SK-N-SH (cell line): ENCODE measurements around the gene ZEB2.

Source experiments
- CTCF ChIP-seq: fragments of 200-600 bp; sonication (generic); IDR thresholded peaks from 2 replicates; pipeline ENCODE4 v1.6.1; 2017; ENCODE audit warnings: antibody characterized with exemption, mild to moderate bottlenecking, moderate library complexity
- FOXJ3 ChIP-seq: sonication (generic); formaldehyde crosslinking; IDR thresholded peaks from 2 replicates; pipeline ENCODE4 v1.5.1; 2020; ENCODE audit warnings: mild to moderate bottlenecking, missing genetic modification reagents
- GABPA ChIP-seq: IDR thresholded peaks from 2 replicates; pipeline ENCODE4 v1.4.0; 2012; ENCODE audit warnings: low read depth, mild to moderate bottlenecking
- JUND ChIP-seq: IDR thresholded peaks from 2 replicates; pipeline ENCODE4 v1.4.0; 2012
- POLR2AphosphoS5 ChIP-seq: IDR thresholded peaks from 2 replicates; pipeline ENCODE4 v1.6.1; 2012; ENCODE audit warnings: low read depth, low read length
- TAF1 ChIP-seq: IDR thresholded peaks from 2 replicates; pipeline ENCODE4 v1.6.1; 2012; ENCODE audit warnings: low read depth, mild to moderate bottlenecking, low read length, moderate library complexity, borderline replicate concordance
- USF1 ChIP-seq: IDR thresholded peaks from 2 replicates; pipeline ENCODE4 v1.4.0; 2012; ENCODE audit warnings: low read depth, borderline replicate concordance
- TF ChIP-seq, protein P1 (sequence below): IDR thresholded peaks from 2 replicates; pipeline ENCODE4 v1.4.0; 2012; ENCODE audit warnings: low read depth
- TF ChIP-seq, protein P2 (sequence below): IDR thresholded peaks from 2 replicates; pipeline ENCODE4 v1.6.1; 2012; ENCODE audit warnings: mild to moderate bottlenecking, low read depth, low read length, moderate library complexity

DNA sequence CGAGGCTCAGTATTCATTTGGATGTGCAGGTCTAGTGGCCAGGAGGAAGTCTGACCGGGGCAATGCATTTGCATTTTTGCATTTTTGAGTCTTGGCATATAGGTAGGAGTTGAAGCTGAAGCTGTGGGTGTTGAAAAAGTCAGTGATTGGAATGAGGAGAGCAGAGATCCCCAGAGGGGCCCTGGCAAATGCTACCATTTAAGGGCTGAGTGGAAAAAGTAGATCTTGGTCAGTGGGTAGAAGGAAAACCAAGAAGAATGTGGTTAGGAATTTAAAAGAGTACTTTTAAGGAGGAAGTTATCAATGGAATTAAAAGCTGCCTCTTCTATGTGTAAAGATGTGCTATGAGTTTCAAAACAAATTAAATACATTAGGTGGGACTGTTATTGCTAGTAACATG lies 143.0 kb downstream of the ZEB2 start:
- TF ChIP-seq GABPA (no peak), CTCF (no peak), USF1 (no peak), TAF1 (no peak), POLR2AphosphoS5 (no peak), FOXJ3 (no peak), JUND (no peak)
- TF ChIP-seq, protein P1, sequence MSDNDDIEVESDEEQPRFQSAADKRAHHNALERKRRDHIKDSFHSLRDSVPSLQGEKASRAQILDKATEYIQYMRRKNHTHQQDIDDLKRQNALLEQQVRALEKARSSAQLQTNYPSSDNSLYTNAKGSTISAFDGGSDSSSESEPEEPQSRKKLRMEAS = no peak
- TF ChIP-seq, protein P2, sequence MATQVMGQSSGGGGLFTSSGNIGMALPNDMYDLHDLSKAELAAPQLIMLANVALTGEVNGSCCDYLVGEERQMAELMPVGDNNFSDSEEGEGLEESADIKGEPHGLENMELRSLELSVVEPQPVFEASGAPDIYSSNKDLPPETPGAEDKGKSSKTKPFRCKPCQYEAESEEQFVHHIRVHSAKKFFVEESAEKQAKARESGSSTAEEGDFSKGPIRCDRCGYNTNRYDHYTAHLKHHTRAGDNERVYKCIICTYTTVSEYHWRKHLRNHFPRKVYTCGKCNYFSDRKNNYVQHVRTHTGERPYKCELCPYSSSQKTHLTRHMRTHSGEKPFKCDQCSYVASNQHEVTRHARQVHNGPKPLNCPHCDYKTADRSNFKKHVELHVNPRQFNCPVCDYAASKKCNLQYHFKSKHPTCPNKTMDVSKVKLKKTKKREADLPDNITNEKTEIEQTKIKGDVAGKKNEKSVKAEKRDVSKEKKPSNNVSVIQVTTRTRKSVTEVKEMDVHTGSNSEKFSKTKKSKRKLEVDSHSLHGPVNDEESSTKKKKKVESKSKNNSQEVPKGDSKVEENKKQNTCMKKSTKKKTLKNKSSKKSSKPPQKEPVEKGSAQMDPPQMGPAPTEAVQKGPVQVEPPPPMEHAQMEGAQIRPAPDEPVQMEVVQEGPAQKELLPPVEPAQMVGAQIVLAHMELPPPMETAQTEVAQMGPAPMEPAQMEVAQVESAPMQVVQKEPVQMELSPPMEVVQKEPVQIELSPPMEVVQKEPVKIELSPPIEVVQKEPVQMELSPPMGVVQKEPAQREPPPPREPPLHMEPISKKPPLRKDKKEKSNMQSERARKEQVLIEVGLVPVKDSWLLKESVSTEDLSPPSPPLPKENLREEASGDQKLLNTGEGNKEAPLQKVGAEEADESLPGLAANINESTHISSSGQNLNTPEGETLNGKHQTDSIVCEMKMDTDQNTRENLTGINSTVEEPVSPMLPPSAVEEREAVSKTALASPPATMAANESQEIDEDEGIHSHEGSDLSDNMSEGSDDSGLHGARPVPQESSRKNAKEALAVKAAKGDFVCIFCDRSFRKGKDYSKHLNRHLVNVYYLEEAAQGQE = no peak
